Measurements from ENCODE around the gene DHX40.

DNA sequence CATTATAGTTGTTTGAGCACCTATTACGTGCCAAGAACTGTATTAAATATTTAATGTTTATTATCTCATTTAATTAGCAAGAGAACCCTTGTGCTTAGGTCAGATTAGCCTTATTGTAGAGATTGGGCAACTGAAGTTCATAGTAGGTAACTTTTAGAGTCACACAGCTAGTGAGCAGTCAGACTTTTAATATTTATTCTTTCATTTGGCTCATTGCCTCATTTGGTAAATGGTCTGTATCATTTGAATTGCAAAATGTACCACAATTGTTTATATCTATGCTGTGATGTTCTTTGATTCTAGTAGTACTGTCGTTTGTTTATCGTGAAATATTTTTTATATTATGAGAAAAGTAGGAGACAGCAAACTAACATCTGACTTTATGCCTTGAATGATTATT, 61.9 kb downstream of the DHX40 start:
- TF ChIP-seq YY1 (IDR thresholded peaks at IDR 0.05; ENCODE audit: insufficient read depth, insufficient read length), result no peak
- no peak for TF ChIP-seq SUZ12 (IDR thresholded peaks at IDR 0.05; ENCODE audit: extremely low read depth, insufficient read depth, insufficient read length)
